Measurements from ENCODE around the gene ZNF692. TPM values are rescaled to one million over a fixed set of nuclear protein-coding genes. Genes with fewer than 3 reads are reported as not detected.
A peak's percentile ranks its signal among the peaks of the same experiment; 100 is the strongest.

ZNF692 gene
- total RNA-seq, 8 experiments from 2014 or later, result 20.9 to 67.7 (median 45.3) TPM

DNA sequence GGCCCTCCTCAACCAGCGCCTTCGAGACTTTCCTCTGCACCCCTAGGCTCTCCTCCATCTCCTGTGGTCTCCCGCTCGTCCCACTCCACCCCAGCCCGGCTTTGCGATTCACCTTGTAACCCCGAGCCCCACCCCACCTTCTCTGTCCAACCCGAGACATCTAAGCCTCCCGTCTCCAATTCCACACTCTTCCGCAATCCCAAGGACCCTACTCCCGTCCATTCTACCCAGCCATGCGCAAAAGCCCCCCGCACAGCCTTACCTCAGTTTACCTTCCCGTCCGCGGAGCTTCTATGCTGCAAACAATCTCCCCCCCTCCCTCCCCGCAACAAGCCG, 33.3 kb downstream of the ZNF692 start:
- peak; percentile 13 to 34 (median 26) for ATAC-seq (replicated peaks in 6 of 8)
- WGBS, 10 experiments, result 0 to 3% (median 0%) methylated on average over 1 to 7 of the region's 18 CpGs; no CpG with 5 or more reads in 7 of the 10 experiments

DNA sequence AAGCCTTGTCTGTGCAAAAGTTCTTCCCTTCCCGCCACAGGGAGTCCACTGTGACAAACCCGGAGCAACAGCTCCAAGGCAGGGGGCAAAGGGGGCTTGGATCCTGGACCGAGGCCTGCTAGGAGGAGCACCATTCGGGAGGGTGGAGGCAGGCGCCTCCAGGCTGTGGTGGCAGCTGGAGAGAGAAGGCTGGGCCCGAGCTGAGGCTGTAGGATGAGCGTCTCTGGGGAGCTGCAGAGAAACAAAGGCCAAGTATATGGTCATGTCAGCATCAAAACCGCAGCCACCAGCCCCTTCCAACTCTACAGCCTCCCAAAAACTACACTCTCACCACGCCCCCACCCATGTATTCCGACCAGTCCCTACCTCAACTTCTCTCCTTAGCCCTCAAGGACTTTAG, 33.7 kb downstream of the ZNF692 start:
- Histone ChIP-seq H3K4me3 (peak overlapping the region; percentile 76 to 95 (median 79)), H3K4me1 (replicated peaks in 1 of 2) (peaks cover 26 to 28% of the 10 kb centered on the region in 2 donors), H3K27ac (peak overlapping the region; percentile 97 to 99)
- in situ Hi-C loops (cut with MboI; ENCODE audit: low pct_unique_long_range_greater_than_20kb in 2 of 9, low sequenced_read_pairs in 9 of 9, unreplicated experiment in 9 of 9), result no loop called here
- 10 to 50% (median 22%) methylated on average over 1 to 8 of the region's 10 CpGs; no CpG with 5 or more reads in 3 of the 10 experiments for WGBS, 10 experiments
- peak in 2 of 8 experiments; percentile 2 for ATAC-seq (replicated peaks in 6 of 8)

More for the DNA sequence above, 33.3 kb downstream of the ZNF692 start:
- in situ Hi-C loops (cut with MboI; ENCODE audit: low pct_unique_long_range_greater_than_20kb in 2 of 9, low sequenced_read_pairs in 9 of 9, unreplicated experiment in 9 of 9), result no loop called here
- Histone ChIP-seq H3K27ac (peak overlapping the region; percentile 97 to 99), H3K4me1 (replicated peaks in 1 of 2) (peaks cover 26 to 28% of the 10 kb centered on the region in 2 donors), H3K4me3 (peak overlapping the region; percentile 76 to 95 (median 79))

DNA sequence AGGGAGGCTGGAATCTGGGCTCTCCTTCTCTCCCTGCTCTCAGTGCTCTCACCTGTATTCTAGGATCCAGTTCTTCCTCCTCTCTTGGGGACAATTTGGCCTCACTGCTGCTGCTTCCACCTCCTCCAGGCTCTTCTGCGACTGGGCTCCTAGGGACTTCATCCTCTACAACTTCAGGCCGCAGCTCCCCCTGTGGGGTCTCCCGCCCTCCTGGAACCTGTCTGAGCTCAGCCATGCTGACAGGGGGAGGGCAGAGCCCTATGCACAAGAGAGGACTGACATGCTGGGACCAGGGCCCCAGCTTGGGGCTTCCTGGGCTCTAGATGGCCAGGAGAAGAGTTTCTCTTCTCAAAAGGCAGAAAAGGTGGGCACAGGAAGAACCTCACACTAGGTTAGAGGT, 34.2 kb downstream of the ZNF692 start:
- ATAC-seq (replicated peaks in 6 of 8), result no peak
- Histone ChIP-seq H3K4me1 (replicated peaks in 1 of 2) (peaks cover 26 to 28% of the 10 kb centered on the region in 2 donors), H3K4me3 (peak overlapping the region; percentile 76 to 95 (median 79)), H3K27ac (no peak overlapping the region)
- in situ Hi-C loops (cut with MboI; ENCODE audit: low pct_unique_long_range_greater_than_20kb in 2 of 9, low sequenced_read_pairs in 9 of 9, unreplicated experiment in 9 of 9), result no loop called here
- WGBS, 10 experiments, result 67 to 92% (median 80%) methylated on average over 1 to 3 of the region's 3 CpGs; no CpG with 5 or more reads in 5 of the 10 experiments

DNA sequence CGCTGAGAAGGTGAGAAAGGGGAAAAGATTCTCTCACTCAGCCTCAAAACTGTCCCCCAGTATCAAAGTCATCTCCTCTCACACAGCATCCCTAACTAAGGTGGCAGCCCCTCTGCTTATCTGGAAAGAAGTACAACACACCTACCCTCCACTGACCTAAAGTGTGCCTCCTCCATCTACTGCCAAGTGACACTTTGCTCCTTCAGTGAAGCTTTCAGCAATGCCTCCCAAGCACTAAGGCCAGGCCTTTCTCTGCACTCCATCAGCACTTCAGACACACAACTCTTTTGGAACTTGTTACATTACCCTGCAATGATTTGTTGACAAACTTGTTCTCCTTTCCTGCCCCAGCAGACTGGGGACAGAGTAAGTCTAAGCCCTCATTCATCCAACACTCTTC, 34.6 kb downstream of the ZNF692 start:
- ATAC-seq (replicated peaks in 6 of 8), result no peak
- WGBS, 10 experiments, result 86 to 100% (median 100%) methylated on average over 1 of the region's 1 CpG; no CpG with 5 or more reads in 5 of the 10 experiments
- in situ Hi-C loops (cut with MboI; ENCODE audit: low pct_unique_long_range_greater_than_20kb in 2 of 9, low sequenced_read_pairs in 9 of 9, unreplicated experiment in 9 of 9), result no loop called here
- H3K4me3 ChIP-seq, result peak overlapping the region in 1 of 5 donors; percentile 78
- H3K4me1 ChIP-seq (replicated peaks in 1 of 2), result peaks cover 26 to 28% of the 10 kb centered on the region in 2 donors
- H3K27ac ChIP-seq, result no peak overlapping the region

DNA sequence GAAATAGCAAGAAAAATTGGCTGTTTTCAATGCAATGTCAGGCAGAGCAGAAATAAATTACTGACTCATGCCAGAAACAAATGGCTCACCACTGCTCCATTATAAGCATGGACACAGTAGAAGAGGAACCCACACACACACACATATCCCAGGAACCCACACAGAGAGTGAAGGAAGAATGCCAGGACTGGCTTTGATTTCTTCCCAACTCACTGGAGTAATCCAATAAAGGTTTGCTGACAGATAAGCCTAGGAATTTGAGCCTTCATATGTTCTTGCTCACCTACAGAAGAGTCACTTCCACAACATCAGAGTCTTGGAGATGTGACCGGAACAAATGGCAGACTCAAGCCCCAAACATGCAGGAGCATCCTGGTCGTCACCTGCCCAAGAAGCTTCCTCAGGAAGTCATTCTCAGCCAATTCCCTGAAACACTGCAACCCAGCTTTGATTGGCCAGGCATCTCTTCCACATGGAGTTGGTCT, 35.3 kb downstream of the ZNF692 start:
- H3K4me1 ChIP-seq (replicated peaks in 1 of 2), result peaks cover 26 to 28% of the 10 kb centered on the region in 2 donors
- H3K27ac ChIP-seq, result no peak overlapping the region
- no peak overlapping the region for H3K4me3 ChIP-seq
- no peak for ATAC-seq (replicated peaks in 6 of 8)
- in situ Hi-C loops (cut with MboI; ENCODE audit: low pct_unique_long_range_greater_than_20kb in 2 of 9, low sequenced_read_pairs in 9 of 9, unreplicated experiment in 9 of 9), result no loop called here
- WGBS, 10 experiments, result 0 to 100% (median 91%) methylated on average over 1 to 2 of the region's 2 CpGs; no CpG with 5 or more reads in 2 of the 10 experiments

DNA sequence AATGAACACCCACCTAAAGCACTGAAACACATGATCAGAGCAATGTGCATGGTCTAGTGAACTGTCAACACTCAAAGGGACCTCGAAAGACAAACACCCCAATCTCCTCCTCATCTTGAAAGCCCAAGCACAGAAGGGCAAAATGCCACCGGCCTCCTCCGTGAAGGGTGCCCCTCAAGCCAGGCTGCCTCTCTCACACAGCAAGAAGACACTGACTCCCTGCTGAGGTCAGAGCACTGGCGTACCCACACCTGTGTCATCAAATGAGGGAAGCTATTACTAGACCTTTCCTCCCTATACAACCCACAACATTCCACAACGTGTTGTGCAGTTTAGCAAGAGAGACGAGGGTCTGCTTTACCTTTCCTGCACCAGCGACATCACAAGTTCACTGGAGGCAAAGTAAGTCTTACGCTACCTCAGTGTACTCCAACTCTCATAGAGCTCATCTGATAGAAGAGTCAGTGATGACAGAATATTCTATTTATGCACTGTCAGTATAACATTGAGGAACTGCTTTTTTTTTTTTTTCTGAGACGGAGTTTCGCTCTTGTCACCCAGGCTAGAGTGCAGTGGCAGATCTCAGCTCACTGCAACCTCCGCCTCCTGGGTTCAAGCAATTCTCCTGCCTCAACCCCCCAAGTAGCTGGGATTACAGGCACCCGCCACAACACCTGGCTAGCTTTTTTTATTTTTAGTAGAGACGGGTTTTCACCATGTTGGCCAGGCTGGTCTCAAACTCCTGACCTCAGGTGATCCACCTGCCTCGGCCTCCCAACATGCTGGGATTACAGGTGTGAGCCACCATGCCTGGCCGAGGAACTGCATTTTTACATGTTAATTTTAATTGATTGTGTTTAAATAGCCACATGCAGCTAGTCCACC, 36.5 kb downstream of the ZNF692 start:
- Histone ChIP-seq H3K4me1 (replicated peaks in 1 of 2) (peaks cover 26 to 28% of the 10 kb centered on the region in 2 donors), H3K27ac (no peak overlapping the region), H3K4me3 (no peak overlapping the region)
- 52 to 100% (median 90%) methylated on average over 1 to 14 of the region's 15 CpGs; no CpG with 5 or more reads in 1 of the 10 experiments for WGBS, 10 experiments
- ATAC-seq (replicated peaks in 6 of 8), result no peak
- in situ Hi-C loops (cut with MboI; ENCODE audit: low pct_unique_long_range_greater_than_20kb in 2 of 9, low sequenced_read_pairs in 9 of 9, unreplicated experiment in 9 of 9), result no loop called here

DNA sequence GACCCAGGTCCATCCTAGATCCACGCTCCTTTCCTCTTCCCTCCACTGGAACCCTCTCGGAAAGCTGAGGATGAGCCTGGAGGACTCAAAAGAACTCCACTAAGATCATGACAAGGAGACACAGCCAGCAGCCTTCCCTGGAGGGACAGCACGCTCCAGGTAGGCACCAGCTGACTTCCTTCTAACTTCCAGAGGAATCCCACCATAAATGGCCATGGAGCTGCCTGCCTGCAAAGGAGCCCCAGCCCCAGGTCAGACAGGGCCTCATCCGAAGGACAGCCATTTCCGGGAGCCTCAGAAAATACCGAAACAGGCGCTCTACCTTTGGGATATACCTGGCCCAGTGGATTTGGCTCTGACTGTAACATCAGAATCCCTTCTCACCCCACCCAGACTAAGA, 37.2 kb downstream of the ZNF692 start:
- WGBS, 10 experiments, result 80 to 100% (median 95%) methylated on average over 1 to 7 of the region's 7 CpGs; no CpG with 5 or more reads in 5 of the 10 experiments
- in situ Hi-C loops (cut with MboI; ENCODE audit: low pct_unique_long_range_greater_than_20kb in 2 of 9, low sequenced_read_pairs in 9 of 9, unreplicated experiment in 9 of 9), result no loop called here
- H3K4me3 ChIP-seq, result no peak overlapping the region
- ATAC-seq (replicated peaks in 6 of 8), result no peak
- H3K27ac ChIP-seq, result no peak overlapping the region
- H3K4me1 ChIP-seq (replicated peaks in 1 of 2), result peaks cover 21 to 22% of the 10 kb centered on the region in 2 donors

DNA sequence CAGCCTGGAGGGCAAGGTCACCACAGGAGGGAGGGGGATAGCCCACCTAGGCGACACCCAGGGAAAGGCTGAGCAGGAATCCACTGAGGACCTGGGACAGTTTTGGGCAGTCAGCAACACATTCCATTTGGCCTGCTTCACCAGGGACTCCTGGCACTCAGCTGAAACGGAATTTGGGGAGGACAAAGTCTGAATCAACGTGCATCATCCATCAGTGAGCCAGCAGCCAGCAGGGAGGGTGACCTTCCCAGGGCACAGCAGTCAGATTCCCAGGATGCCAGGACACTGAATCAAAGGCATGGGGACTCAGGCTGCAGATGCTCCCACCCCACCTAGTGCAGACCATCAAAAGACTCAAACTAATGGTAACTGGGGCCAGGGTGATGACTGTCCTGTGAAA, 37.8 kb downstream of the ZNF692 start:
- no peak for ATAC-seq (replicated peaks in 6 of 8)
- in situ Hi-C loops (cut with MboI; ENCODE audit: low pct_unique_long_range_greater_than_20kb in 2 of 9, low sequenced_read_pairs in 9 of 9, unreplicated experiment in 9 of 9), result no loop called here
- Histone ChIP-seq H3K27ac (no peak overlapping the region), H3K4me1 (replicated peaks in 1 of 2) (peaks cover 21 to 22% of the 10 kb centered on the region in 2 donors), H3K4me3 (no peak overlapping the region)
- WGBS, 10 experiments, result 80 to 100% (median 90%) methylated on average over 1 to 2 of the region's 3 CpGs; no CpG with 5 or more reads in 6 of the 10 experiments

DNA sequence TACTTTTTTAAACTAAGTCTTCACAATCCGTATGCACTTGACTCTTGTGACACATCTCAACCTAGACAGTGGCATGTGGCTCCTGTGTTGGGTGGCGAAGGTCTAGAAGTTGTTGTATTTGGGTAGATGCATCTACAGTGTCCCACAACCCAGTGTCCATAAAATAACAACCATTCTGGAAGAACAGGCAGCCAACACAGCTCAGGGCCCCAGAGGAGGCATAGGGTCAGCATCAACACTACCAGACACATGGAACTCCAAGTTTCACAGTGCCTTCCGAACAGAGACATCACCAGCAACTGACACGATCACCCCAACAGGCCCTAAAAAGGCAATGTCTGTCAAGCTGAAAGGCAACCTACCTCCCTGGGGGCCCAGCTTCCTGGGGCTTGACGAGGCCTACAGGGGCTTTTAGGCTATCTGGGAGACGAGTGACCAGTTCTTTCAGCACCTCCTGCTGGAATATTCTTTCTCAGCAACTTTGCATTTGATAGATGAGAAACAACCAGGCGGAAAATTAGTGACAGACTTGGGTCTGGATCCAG, 38.8 kb downstream of the ZNF692 start:
- ATAC-seq (replicated peaks in 6 of 8), result no peak
- WGBS, 10 experiments, result 71 to 100% (median 88%) methylated on average over 1 to 6 of the region's 7 CpGs; no CpG with 5 or more reads in 2 of the 10 experiments
- in situ Hi-C loops (cut with MboI; ENCODE audit: low pct_unique_long_range_greater_than_20kb in 2 of 9, low sequenced_read_pairs in 9 of 9, unreplicated experiment in 9 of 9), result no loop called here

DNA sequence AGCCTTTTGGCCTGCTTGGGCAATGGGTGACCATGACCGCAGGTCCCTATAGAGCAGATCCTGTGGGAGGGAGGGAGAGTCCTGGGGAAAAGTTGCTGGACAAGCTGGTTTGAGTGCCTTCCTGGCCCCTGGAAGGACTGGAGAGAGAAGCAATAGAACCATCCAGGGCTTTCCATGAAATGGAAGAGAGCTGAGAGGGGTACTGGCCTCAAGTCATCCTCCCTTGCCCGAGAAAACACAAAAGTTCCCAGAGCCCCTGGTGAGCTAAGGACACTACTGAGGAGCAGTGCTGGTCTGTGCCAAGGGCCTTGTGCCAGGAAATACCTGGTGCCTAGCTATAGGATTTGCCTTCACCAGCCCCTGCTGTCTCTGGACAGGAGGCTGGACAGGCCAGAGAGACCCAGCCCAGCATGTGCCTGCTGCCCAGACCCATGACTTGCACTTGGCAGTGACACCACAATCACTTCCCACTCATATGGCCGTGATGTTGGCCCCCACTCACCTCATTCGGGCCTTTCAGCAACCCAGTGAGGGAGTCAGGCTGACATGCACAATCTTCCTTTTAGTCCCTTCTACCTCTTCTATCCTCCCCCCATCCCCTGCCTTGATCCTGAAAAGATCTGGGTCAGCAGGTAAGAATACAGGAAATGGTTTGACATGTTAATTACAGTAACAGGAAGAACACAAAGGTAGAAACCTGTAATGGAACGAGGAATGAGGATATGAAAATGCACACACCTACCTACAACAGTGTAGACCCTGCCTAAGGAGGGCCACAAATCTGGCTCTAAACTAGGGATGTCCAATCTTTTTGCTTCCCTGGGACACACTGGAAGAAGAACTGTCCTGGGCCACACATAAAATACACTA, 40.1 kb downstream of the ZNF692 start:
- no peak for ATAC-seq (replicated peaks in 6 of 8)
- Histone ChIP-seq H3K27ac (no peak overlapping the region), H3K4me1 (replicated peaks in 1 of 2) (peaks cover 7 to 9% of the 10 kb centered on the region in 2 donors), H3K4me3 (no peak overlapping the region)
- in situ Hi-C loops (cut with MboI; ENCODE audit: low pct_unique_long_range_greater_than_20kb in 2 of 9, low sequenced_read_pairs in 9 of 9, unreplicated experiment in 9 of 9), result no loop called here
- WGBS, 10 experiments, result 38 to 100% (median 92%) methylated on average over 1 to 5 of the region's 5 CpGs; no CpG with 5 or more reads in 1 of the 10 experiments

More for the DNA sequence above, 38.8 kb downstream of the ZNF692 start:
- no peak overlapping the region for H3K4me3 ChIP-seq
- no peak overlapping the region for H3K27ac ChIP-seq
- peaks cover 21 to 22% of the 10 kb centered on the region in 2 donors for H3K4me1 ChIP-seq (replicated peaks in 1 of 2)

DNA sequence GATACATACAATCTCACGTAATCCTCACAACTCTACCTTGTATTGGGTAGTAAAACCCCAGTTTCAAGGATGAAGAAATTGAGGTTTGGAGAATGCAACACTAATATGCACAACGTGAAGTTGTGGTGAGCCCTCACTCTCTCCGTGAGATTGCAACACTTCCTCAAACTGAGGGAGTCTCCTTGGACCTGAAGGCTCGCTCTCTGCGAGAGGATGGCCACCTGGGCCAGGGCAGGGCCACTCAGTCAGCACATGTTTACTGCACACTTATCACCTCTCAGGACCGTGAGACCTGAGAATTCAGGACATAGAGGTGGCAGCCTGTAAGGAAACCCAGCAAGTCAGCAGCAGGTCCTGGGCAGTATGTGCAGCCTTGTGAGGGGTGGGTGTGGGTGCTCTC, 41.8 kb downstream of the ZNF692 start:
- ATAC-seq (replicated peaks in 6 of 8), result no peak
- WGBS, 10 experiments, result 80 to 100% (median 93%) methylated on average over 1 to 6 of the region's 6 CpGs; no CpG with 5 or more reads in 3 of the 10 experiments
- Histone ChIP-seq H3K4me3 (no peak overlapping the region), H3K4me1 (replicated peaks in 1 of 2) (no peaks in the 10 kb centered on the region), H3K27ac (no peak overlapping the region)
- in situ Hi-C loops (cut with MboI; ENCODE audit: low pct_unique_long_range_greater_than_20kb in 2 of 9, low sequenced_read_pairs in 9 of 9, unreplicated experiment in 9 of 9), result no loop called here

DNA sequence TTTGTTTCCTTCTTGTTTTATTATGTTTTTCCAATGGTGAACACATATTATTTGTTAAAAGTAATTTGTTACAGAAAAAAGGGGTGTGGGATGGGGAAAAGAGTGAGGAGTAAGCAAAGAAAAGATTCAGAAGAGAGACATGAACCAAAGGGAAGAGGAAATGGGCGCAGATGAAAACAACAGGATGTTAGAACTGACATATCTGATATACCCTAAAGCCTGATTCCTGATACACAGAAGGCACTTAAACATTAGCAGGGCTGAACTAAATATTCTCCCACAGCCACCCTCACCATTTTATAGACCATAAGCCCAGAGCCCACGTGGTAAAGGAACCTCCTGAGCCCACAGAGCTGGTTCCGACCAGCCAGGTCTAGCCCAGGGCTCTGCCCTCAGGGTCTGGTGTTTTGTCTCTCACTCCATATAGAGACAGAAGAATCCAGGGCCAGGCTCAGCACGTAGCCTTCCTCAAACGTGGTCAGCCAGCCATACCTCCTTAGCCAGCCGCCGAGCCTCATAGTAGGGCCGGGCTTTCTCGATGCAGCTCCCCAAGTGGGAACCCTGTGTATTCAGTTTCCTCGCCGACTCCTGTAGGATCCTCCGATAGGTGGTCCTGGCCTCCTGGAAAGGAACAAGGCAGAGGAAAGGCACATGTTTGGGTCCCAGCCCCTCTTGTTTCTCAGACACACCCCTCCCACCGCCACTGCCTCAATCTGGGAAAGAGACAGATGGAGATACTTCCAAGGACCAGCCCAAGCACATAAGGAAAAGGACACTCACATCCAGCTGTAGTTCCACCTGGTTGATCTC, 42.6 kb downstream of the ZNF692 start:
- no peak overlapping the region for H3K27ac ChIP-seq
- 87 to 100% (median 97%) methylated on average over 1 to 11 of the region's 13 CpGs for WGBS, 10 experiments
- no peak for ATAC-seq (replicated peaks in 6 of 8)
- in situ Hi-C loops (cut with MboI; ENCODE audit: low pct_unique_long_range_greater_than_20kb in 2 of 9, low sequenced_read_pairs in 9 of 9, unreplicated experiment in 9 of 9), result no loop called here
- no peak overlapping the region for H3K4me3 ChIP-seq
- no peaks in the 10 kb centered on the region for H3K4me1 ChIP-seq (replicated peaks in 1 of 2)
